HL-60 (cell line): Measurements from ENCODE around the gene UST.

Source experiments
- DNase-seq, 2 experiments: peaks; one replicate each; pipeline ENCODE4 v3.0.0-alpha.2; 2010 to 2020; ENCODE audit warnings: low read depth in 1 of 2, low spot score in 1 of 2
- H3K27ac ChIP-seq: fragments of 250-450 bp; sonication (Bioruptor Pico); replicated peaks from 2 replicates; pipeline ENCODE4 v1.5.1; 2020; ENCODE audit warnings: mild to moderate bottlenecking, moderate library complexity
- H3K27me3 ChIP-seq: fragments of 250-450 bp; sonication (Bioruptor Pico); 2 replicates; pipeline ENCODE4 v1.5.1; 2021; ENCODE audit warnings: mild to moderate bottlenecking, moderate library complexity; ENCODE audit not compliant: insufficient read depth, poor library complexity, severe bottlenecking
- H3K4me3 ChIP-seq: replicated peaks from 2 replicates; pipeline ENCODE4 v1.5.1; 2011; ENCODE audit warnings: mild to moderate bottlenecking, control low read depth, low read length; ENCODE audit not compliant: insufficient read depth
- GABPA ChIP-seq: IDR thresholded peaks from 2 replicates; pipeline ENCODE4 v1.6.1; 2012; ENCODE audit warnings: low read depth
- POLR2AphosphoS5 ChIP-seq: IDR thresholded peaks from 2 replicates; pipeline ENCODE4 v1.6.1; 2012; ENCODE audit warnings: low read depth
- SPI1 ChIP-seq: IDR thresholded peaks from 2 replicates; pipeline ENCODE4 v1.6.1; 2012; ENCODE audit warnings: low read depth, mild to moderate bottlenecking, borderline replicate concordance
- TF ChIP-seq, protein P1 (sequence below): IDR thresholded peaks from 2 replicates; pipeline ENCODE4 v1.6.1; 2012; ENCODE audit warnings: low read depth; ENCODE audit not compliant: insufficient replicate concordance
- TF ChIP-seq, protein P2 (sequence below): IDR thresholded peaks from one replicate; pipeline ENCODE4 v1.5.1; 2011; ENCODE audit warnings: low read length, control low read depth, inconsistent platforms; ENCODE audit not compliant: insufficient read depth

The UST gene

DNA sequence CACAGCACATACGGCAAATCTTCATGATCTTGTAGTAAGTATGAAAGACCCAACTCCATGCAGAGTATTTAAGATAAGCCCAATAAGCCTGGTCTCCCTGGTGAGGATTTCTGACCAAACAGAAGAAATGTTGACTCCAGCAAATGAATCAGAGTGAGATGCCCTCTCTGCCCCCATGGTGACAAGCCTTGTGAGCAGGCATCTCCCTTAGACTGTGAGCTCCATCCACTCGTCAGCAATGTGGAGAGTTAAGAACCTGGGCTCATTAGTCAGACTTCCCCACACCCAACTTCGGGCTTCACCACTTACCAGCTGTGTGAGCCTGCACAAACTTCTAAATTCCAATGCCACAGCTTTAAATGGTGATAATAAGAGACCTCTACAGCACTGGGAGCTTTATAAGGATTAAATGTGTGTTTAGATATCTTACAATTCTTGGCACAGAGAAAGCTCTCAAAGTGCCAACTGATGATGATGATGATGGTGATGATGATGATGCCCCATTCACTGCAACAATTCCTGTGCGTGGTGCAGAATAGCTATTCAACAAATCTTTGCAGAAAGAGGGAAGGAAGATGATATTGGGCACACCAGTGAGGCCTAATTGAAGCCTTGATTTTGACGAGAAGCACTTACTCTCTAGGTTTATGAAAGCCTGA lies 317.3 kb downstream of the UST start:
- no peak overlapping the region for H3K4me3 ChIP-seq
- TF ChIP-seq POLR2AphosphoS5 (no peak), SPI1 (no peak), GABPA (no peak)
- TF ChIP-seq, protein P1, sequence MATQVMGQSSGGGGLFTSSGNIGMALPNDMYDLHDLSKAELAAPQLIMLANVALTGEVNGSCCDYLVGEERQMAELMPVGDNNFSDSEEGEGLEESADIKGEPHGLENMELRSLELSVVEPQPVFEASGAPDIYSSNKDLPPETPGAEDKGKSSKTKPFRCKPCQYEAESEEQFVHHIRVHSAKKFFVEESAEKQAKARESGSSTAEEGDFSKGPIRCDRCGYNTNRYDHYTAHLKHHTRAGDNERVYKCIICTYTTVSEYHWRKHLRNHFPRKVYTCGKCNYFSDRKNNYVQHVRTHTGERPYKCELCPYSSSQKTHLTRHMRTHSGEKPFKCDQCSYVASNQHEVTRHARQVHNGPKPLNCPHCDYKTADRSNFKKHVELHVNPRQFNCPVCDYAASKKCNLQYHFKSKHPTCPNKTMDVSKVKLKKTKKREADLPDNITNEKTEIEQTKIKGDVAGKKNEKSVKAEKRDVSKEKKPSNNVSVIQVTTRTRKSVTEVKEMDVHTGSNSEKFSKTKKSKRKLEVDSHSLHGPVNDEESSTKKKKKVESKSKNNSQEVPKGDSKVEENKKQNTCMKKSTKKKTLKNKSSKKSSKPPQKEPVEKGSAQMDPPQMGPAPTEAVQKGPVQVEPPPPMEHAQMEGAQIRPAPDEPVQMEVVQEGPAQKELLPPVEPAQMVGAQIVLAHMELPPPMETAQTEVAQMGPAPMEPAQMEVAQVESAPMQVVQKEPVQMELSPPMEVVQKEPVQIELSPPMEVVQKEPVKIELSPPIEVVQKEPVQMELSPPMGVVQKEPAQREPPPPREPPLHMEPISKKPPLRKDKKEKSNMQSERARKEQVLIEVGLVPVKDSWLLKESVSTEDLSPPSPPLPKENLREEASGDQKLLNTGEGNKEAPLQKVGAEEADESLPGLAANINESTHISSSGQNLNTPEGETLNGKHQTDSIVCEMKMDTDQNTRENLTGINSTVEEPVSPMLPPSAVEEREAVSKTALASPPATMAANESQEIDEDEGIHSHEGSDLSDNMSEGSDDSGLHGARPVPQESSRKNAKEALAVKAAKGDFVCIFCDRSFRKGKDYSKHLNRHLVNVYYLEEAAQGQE, result no peak
- TF ChIP-seq, protein P2, sequence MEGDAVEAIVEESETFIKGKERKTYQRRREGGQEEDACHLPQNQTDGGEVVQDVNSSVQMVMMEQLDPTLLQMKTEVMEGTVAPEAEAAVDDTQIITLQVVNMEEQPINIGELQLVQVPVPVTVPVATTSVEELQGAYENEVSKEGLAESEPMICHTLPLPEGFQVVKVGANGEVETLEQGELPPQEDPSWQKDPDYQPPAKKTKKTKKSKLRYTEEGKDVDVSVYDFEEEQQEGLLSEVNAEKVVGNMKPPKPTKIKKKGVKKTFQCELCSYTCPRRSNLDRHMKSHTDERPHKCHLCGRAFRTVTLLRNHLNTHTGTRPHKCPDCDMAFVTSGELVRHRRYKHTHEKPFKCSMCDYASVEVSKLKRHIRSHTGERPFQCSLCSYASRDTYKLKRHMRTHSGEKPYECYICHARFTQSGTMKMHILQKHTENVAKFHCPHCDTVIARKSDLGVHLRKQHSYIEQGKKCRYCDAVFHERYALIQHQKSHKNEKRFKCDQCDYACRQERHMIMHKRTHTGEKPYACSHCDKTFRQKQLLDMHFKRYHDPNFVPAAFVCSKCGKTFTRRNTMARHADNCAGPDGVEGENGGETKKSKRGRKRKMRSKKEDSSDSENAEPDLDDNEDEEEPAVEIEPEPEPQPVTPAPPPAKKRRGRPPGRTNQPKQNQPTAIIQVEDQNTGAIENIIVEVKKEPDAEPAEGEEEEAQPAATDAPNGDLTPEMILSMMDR, result no peak
- DNase-seq, result no peak
- H3K27ac ChIP-seq, result no peak overlapping the region
- H3K27me3 ChIP-seq, result no peaks in the 10 kb centered on the region

DNA sequence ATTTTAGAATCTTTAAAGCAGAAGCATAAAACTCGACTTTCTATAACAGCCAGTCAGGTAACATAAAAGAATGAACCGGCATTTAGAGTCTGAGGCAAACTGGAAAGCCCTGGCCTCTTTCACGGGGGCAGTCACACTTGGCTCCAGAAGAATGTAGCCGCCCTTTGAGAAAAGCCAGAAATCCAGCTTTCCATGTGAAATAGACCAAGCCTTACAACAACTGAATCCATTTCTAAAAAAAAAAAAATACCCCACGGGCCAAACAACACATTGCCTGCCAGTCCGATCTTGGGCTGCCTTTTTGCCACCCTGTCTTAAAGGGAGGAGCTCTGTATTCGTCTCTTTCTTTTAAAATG lies 317.8 kb downstream of the UST start:
- DNase-seq, result no peak
- Histone ChIP-seq H3K27ac (no peak overlapping the region), H3K4me3 (no peak overlapping the region), H3K27me3 (no peaks in the 10 kb centered on the region)
- TF ChIP-seq, protein P2, result no peak
- TF ChIP-seq SPI1, result no peak
- no peak for TF ChIP-seq POLR2AphosphoS5
- no peak for TF ChIP-seq GABPA
- TF ChIP-seq, protein P1, result no peak

DNA sequence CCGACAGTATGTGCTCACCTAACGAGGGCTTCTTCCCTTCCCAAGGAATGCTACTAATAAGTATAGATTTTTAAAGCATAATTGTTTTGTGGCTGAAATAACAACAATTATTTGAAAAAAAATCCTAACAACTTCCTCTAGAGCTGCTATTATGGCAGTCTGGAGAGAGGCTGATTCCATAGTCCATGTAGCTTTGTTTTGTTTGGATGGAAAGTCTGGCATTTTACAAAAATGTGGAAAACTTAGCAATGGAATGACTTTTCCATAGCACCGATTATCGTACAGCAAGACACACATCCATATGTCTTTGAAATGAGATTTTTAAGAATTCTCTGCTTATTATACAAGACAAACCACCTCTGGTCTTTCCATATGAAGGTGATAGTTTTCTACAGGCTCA lies 318.3 kb downstream of the UST start:
- DNase-seq, result no peak
- H3K4me3 ChIP-seq, result no peak overlapping the region
- no peak overlapping the region for H3K27ac ChIP-seq
- H3K27me3 ChIP-seq, result no peaks in the 10 kb centered on the region
- TF ChIP-seq GABPA, result no peak
- TF ChIP-seq, protein P2, result no peak
- no peak for TF ChIP-seq SPI1
- TF ChIP-seq, protein P1, result no peak
